Activated naive CD8-positive, alpha-beta T cell treated with anti-CD3 and anti-CD28 coated beads, Interleukin-2, amount 10 ng/mL, durations not matched to agents 7 days and 5 days (primary cell): ENCODE measurements around the gene CLEC2A. TPM values are rescaled to one million over a fixed set of nuclear protein-coding genes. Genes with fewer than 3 reads are reported as not detected.

Experiments
- ATAC-seq: fragments of 150-1000 bp; cut with Tn5 transposase; one replicate; pipeline ENCODE4 v1.10.0; 2021; ENCODE audit warnings: low read depth, moderate library complexity
- POLR2A ChIA-PET: fragments of 350-600 bp; sonication (Branson Sonifier 250); formaldehyde crosslinking; loops from one replicate; lab custom pipeline; 2021; ENCODE audit warnings: antibody characterized with exemption; lab: Charles Lee
- DNase-seq: peaks from one replicate; pipeline ENCODE4 v3.0.0; 2021
- H3K27ac Mint-ChIP-seq: one replicate; pipeline ENCODE4 v1.8.0; 2022; ENCODE audit warnings: mild to moderate bottlenecking, mixed read lengths
- H3K27me3 Mint-ChIP-seq: one replicate; pipeline ENCODE4 v1.8.0; 2022; ENCODE audit warnings: mild to moderate bottlenecking, moderate library complexity, mixed read lengths
- H3K36me3 Mint-ChIP-seq: one replicate; pipeline ENCODE4 v1.8.0; 2021; ENCODE audit warnings: mild to moderate bottlenecking, mixed read lengths
- H3K4me1 Mint-ChIP-seq: one replicate; pipeline ENCODE4 v1.8.0; 2021; ENCODE audit warnings: mixed read lengths
- H3K4me3 Mint-ChIP-seq: one replicate; pipeline ENCODE4 v1.8.0; 2022; ENCODE audit warnings: mild to moderate bottlenecking, moderate library complexity, mixed read lengths
- H3K9me3 Mint-ChIP-seq: one replicate; pipeline ENCODE4 v1.8.0; 2021; ENCODE audit warnings: mixed read lengths
- total RNA-seq, 2 experiments: library from RNA; stranded (reverse); gene quantifications; one replicate each; pipeline ENCODE4 v1.2.3, GENCODE V29; 2021

Gene CLEC2A
- total RNA-seq, 2 experiments from 2014 or later: not detected

DNA sequence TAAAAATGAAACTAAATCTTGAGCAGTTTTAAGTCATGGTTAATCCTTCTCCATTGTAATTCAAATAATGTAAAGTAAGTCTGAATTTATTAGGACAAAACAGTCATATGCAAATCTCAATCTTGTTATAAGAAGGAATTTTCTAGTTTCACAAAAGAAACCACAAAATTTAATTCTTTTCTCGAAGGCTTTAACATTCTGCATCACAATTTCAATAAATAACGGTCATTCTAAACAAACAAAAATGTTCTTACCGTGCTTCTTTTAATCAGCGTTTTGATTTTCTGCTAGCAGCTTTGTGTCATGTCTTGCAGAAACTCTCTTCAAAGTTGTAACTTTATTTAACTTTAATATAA, 63.2 kb downstream of the CLEC2A start:
- DNase-seq (no peak), ATAC-seq (no peak)
- Mint-ChIP-seq H3K9me3 (peaks cover 4% of the 10 kb centered on the region), H3K4me1 (peaks cover 23% of the 10 kb centered on the region), H3K27ac (peak overlapping the region; percentile 92), H3K27me3 (no peaks in the 10 kb centered on the region), H3K36me3 (peaks cover 28% of the 10 kb centered on the region), H3K4me3 (peak overlapping the region; percentile 85)
- POLR2A ChIA-PET: interaction anchor here (0.7 to 7.2 kb wide), 21 partner anchors 18 to 690 kb away, joined by 3 to 209 read pairs (median 3); partner anchors contain the start of genes CD69 and CLEC2D

GRCh38 chr12:9868311-9868801, 63.8 kb downstream of the CLEC2A start:
- H3K4me3 Mint-ChIP-seq: peak overlapping the region; percentile 85
- ATAC-seq (no peak), DNase-seq (no peak)
- H3K4me1 Mint-ChIP-seq: peaks cover 28% of the 10 kb centered on the region
- H3K27me3 Mint-ChIP-seq: no peaks in the 10 kb centered on the region
- POLR2A ChIA-PET: interaction anchor here (0.8 to 7.2 kb wide), 15 partner anchors 19 to 686 kb away, joined by 3 to 209 read pairs (median 8); partner anchors contain the start of gene CD69
- peak overlapping the region; percentile 92 for H3K27ac Mint-ChIP-seq
- H3K36me3 Mint-ChIP-seq: peaks cover 34% of the 10 kb centered on the region
- H3K9me3 Mint-ChIP-seq: peaks cover 9% of the 10 kb centered on the region

- peak overlapping the region; percentile 88 for H3K4me3 Mint-ChIP-seq
- peak overlapping the region; percentile 91 for H3K27ac Mint-ChIP-seq
- H3K36me3 Mint-ChIP-seq: peaks cover 39% of the 10 kb centered on the region
- ATAC-seq (no peak), DNase-seq (no peak)
- POLR2A ChIA-PET: interaction anchor here (0.7 to 7.2 kb wide), 14 partner anchors 35 to 687 kb away, joined by 3 to 209 read pairs (median 8); partner anchors contain the start of genes CD69 and CLEC2D
- peaks cover 17% of the 10 kb centered on the region for H3K9me3 Mint-ChIP-seq
- H3K27me3 Mint-ChIP-seq: no peaks in the 10 kb centered on the region
- H3K4me1 Mint-ChIP-seq: peaks cover 35% of the 10 kb centered on the region
These were observed 64.6 kb downstream of the CLEC2A start for GRCh38 chr12:9867531-9867930.

DNA sequence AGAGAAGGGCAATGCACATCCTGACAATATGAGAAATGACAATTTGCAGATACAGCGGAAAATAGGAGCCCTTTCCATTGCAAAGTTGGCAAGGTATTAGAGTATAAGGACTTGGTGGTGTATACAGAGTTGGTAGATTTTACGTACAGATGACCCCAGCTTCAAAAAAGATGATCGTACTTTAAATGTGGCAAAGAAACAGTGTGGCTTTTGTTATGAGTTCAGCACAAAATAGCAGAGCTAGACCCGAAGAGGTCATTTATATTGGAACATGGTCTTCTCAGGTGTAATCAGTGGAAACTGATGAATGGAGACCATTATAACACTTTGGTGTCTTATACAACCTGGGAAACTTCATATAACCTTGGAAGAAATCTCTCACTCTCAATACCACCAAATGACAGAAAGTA, 65.3 kb downstream of the CLEC2A start:
- Mint-ChIP-seq H3K27ac (peak overlapping the region; percentile 91), H3K27me3 (no peaks in the 10 kb centered on the region), H3K4me1 (peaks cover 36% of the 10 kb centered on the region), H3K9me3 (peaks cover 18% of the 10 kb centered on the region), H3K36me3 (peaks cover 43% of the 10 kb centered on the region), H3K4me3 (peak overlapping the region; percentile 88)
- peak; percentile 4 for ATAC-seq
- DNase-seq: no peak
- POLR2A ChIA-PET: interaction anchor here (0.6 to 7.2 kb wide), 15 partner anchors 40 to 692 kb away, joined by 3 to 209 read pairs (median 6); partner anchors contain the start of genes CD69 and CLEC2D

- Mint-ChIP-seq H3K9me3 (peaks cover 18% of the 10 kb centered on the region), H3K27me3 (no peaks in the 10 kb centered on the region), H3K4me1 (peaks cover 33% of the 10 kb centered on the region), H3K4me3 (peak overlapping the region; percentile 88), H3K27ac (peak overlapping the region; percentile 91), H3K36me3 (peaks cover 49% of the 10 kb centered on the region)
- peak; percentile 29 for DNase-seq
- peak; percentile 50 for ATAC-seq
- POLR2A ChIA-PET: interaction anchor here (0.7 to 7.2 kb wide), 13 partner anchors 42 to 689 kb away, joined by 3 to 209 read pairs (median 6); partner anchors contain the start of gene CD69
These were observed 67.1 kb downstream of the CLEC2A start for GRCh38 chr12:9864913-9865675.

Other genes starting within 250 kb of the CLEC2A start
- gene CLECL1, start 199.3 kb downstream of the CLEC2A start, total RNA-seq: 1 to 10 TPM in 1 of 2 experiments, under 1 TPM in 1; 0.72 to 1.0 TPM
- gene CD69, start 171.5 kb downstream of the CLEC2A start, total RNA-seq: 100 to 1,000 TPM; 111 to 116 TPM
- gene KLRF1, start 104.9 kb downstream of the CLEC2A start, total RNA-seq: under 1 TPM; 0.80 to 0.96 TPM
- gene CLEC2B, start 63.0 kb downstream of the CLEC2A start, total RNA-seq: 10 to 100 TPM; 83.9 to 89.7 TPM
- gene KLRF2, start 50.9 kb downstream of the CLEC2A start, total RNA-seq: under 1 TPM; 0.58 to 0.74 TPM
- 1 to 10 TPM; 4.0 to 5.2 TPM for gene CLEC12A, start 39.0 kb upstream of the CLEC2A start, total RNA-seq
- gene CLEC1B, start 66.8 kb upstream of the CLEC2A start, total RNA-seq: not detected
- under 1 TPM; 0.40 to 0.83 TPM for gene CLEC12B, start 78.3 kb upstream of the CLEC2A start, total RNA-seq
- not detected for gene CLEC9A, start 98.3 kb upstream of the CLEC2A start, total RNA-seq
- not detected for gene CLEC1A, start 166.6 kb upstream of the CLEC2A start, total RNA-seq
- under 1 TPM; 0.36 to 0.48 TPM for gene CLEC7A, start 197.8 kb upstream of the CLEC2A start, total RNA-seq
- gene OLR1, start 239.8 kb upstream of the CLEC2A start, total RNA-seq: not detected
- not detected for gene TMEM52B, start 246.7 kb upstream of the CLEC2A start, total RNA-seq